ENCODE data around the gene ANKIB1.

DNA sequence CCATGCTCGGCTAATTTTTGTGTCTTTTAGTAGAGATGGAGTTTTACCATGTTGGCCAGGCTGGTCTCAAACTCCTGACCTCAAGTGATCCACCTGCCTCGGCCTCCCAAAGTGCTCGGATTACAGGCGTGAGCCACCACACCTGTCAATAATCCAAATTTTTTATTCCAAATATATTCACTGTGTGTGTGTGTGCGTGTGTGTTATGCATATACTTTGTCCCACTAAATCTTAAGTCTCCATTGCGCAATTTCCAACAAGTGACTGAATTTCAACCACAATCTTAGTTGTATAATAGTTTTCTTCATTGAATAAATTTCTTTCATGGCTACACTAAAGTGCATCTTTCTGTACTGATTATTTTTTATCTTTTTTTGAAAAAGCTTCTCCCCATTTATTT lies 2.8 kb upstream of the ANKIB1 start:
- TF ChIP-seq, protein P1, sequence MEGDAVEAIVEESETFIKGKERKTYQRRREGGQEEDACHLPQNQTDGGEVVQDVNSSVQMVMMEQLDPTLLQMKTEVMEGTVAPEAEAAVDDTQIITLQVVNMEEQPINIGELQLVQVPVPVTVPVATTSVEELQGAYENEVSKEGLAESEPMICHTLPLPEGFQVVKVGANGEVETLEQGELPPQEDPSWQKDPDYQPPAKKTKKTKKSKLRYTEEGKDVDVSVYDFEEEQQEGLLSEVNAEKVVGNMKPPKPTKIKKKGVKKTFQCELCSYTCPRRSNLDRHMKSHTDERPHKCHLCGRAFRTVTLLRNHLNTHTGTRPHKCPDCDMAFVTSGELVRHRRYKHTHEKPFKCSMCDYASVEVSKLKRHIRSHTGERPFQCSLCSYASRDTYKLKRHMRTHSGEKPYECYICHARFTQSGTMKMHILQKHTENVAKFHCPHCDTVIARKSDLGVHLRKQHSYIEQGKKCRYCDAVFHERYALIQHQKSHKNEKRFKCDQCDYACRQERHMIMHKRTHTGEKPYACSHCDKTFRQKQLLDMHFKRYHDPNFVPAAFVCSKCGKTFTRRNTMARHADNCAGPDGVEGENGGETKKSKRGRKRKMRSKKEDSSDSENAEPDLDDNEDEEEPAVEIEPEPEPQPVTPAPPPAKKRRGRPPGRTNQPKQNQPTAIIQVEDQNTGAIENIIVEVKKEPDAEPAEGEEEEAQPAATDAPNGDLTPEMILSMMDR (IDR thresholded peaks at IDR 0.05 in 8 of 11, conservative IDR thresholded peaks at IDR 0.05 in 3 of 11): no peak
- TF ChIP-seq POLR2A (IDR thresholded peaks at IDR 0.05): no peak
